NCI-H526 treated with DMSO at 0.1 percent for 48 hours (cell line): Measurements from ENCODE around the gene HCK.
"Not testable (repeated sequence)": the region's sequence is repeated elsewhere in the genome, so short reads cannot be mapped to it uniquely, and the experiment has no call there.

Experiments
- DNase-seq: peaks from one replicate; lab custom pipeline; 2025; lab: John Stamatoyannopoulos, UW

The HCK gene

GRCh38 chr20:32108814-32109391, 56.9 kb downstream of the HCK start:
- no peak for DNase-seq

- DNase-seq: peak; percentile 97
Measured at GRCh38 chr20:32109392-32110172, 57.5 kb downstream of the HCK start, which contains the start of gene TM9SF4. Gene TM9SF4 (plus strand): TSS chr20:32109714. CDS start chr20:32109741, 27 bp downstream.

- DNase-seq: no peak
Measured at GRCh38 chr20:32110173-32110704, 58.2 kb downstream of the HCK start.

- DNase-seq: no peak
Measured at GRCh38 chr20:32110727-32111126, 58.7 kb downstream of the HCK start.

GRCh38 chr20:32111156-32111686, 59.2 kb downstream of the HCK start:
- DNase-seq: no peak

GRCh38 chr20:32111753-32112152, 59.7 kb downstream of the HCK start:
- no peak for DNase-seq

GRCh38 chr20:32112841-32113240, 60.8 kb downstream of the HCK start:
- no peak for DNase-seq

GRCh38 chr20:32113591-32114260, 61.7 kb downstream of the HCK start:
- no peak for DNase-seq

GRCh38 chr20:32114305-32114960, 62.4 kb downstream of the HCK start:
- no peak for DNase-seq

GRCh38 chr20:32115211-32115767, 63.2 kb downstream of the HCK start:
- no peak for DNase-seq

GRCh38 chr20:32116079-32116521, 64.1 kb downstream of the HCK start:
- DNase-seq: no peak

- DNase-seq: not testable (repeated sequence)
Measured at GRCh38 chr20:32116796-32117195, 64.8 kb downstream of the HCK start.

GRCh38 chr20:32118427-32118826, 66.4 kb downstream of the HCK start:
- DNase-seq: not testable (repeated sequence)

- DNase-seq: no peak
Measured at GRCh38 chr20:32119734-32120133, 67.7 kb downstream of the HCK start.

GRCh38 chr20:32121908-32122307, 69.9 kb downstream of the HCK start:
- DNase-seq: not testable (repeated sequence)

GRCh38 chr20:32123088-32123487, 71.0 kb downstream of the HCK start:
- DNase-seq: no peak

- no peak for DNase-seq
Measured at GRCh38 chr20:32124916-32125454, 72.9 kb downstream of the HCK start.

GRCh38 chr20:32125506-32125905, 73.5 kb downstream of the HCK start:
- no peak for DNase-seq

- DNase-seq: no peak
Measured at GRCh38 chr20:32126919-32127318, 74.9 kb downstream of the HCK start.

- DNase-seq: no peak
Measured at GRCh38 chr20:32127347-32127746, 75.3 kb downstream of the HCK start.

- no peak for DNase-seq
Measured at GRCh38 chr20:32128167-32128566, 76.1 kb downstream of the HCK start.
